NCI-H2029 treated with DMSO at 0.1 percent for 48 hours (cell line): ENCODE data around the gene PELI3.
"Not testable (repeated sequence)": the region's sequence is repeated elsewhere in the genome, so short reads cannot be mapped to it uniquely, and the experiment has no call there.

ENCODE experiments used
- DNase-seq: peaks from one replicate; lab custom pipeline; 2025; lab: John Stamatoyannopoulos, UW

PELI3 gene

DNA sequence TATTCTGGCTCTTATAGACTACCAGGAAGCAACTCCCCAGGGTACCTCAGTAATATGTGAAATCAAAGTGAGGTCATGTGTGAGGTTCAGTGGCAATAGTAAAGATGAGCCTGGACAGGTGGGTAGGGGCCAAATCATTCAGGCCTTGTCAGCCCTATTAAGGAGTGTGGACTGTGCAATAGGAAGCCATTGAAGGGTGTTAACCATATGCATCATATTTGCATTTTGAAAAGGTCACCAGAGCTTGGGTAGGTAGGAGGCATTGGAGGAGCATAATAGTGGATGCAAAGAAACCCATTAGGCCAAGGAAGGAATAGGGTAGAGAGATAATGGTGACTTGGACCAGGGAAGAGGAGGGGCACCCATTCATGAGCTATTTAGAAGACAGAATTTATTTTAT lies 19.7 kb upstream of the PELI3 start:
- no peak for DNase-seq

DNA sequence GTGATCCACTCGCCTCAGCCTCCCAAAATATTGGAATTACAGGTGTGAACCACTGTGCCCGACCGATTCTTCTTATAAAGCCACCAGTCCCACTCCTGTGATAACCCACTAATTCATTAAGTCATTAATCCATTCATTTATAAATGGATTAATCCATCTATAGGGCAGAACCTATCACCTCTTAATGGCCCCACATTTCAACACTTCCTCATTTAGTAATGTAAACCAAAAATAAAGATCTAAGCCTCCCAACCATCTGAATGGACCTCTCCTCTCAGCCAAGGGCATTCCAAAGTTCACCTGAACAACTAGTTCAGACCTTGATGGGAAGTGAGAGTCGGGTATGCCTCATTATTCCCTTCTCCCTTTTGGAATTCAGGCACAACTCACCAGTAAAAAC lies 18.2 kb upstream of the PELI3 start:
- no peak for DNase-seq

DNA sequence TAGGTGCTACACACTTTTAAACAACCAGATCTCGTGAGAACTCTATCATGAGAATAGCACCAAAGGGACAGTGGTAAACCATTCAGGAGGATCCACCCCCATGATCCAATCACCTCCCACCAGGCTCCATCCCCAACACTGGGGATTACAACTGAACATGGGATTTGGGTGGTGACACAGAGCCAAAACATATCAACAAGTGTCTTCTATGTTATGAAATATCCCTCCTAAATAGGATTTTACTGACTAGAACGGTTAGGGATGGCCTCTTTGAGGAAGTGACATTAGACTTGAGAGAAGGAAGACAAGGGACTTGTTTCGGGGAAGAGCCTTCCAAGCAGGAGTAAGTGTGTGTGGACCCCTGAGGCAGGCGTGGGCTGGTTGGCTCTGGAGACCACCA lies 16.1 kb upstream of the PELI3 start:
- DNase-seq: no peak

DNA sequence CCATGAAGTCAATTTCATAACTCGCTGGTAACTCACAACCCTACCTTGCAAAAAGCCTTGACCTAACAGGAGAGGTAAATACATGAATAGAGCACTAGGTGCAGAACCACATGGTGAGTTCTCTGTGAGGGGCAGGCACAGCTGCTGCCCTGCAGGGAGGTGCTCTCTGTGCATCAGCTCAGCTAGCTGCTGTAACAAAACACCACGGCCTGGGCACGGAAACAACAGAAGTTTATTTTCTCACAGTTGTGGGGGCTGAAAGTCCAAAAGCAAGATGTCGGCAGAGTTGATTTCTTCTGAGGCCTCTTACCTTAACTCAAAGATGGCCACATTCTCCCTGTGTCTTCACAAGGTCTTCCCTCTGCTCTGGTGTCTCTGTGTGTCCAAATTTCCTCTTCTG lies 15.0 kb upstream of the PELI3 start:
- no peak for DNase-seq

DNA sequence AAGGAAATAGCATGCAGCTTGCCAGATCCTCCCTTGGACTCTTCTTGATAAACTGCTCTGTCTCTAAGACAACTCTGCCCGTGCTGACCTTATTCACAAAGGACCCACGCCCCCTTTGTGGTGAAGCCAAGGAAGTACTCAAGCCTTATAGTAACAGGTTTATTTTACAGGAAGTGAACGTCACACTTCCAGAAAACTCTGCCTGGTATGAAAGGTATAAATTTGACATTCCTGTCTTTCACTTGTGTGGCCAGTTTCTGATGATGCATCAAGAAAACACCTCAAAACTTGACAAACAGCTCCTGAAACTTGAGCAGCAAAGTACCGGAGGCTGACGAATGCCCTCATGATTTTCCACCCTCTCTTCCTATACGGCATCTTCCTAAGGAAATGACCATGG lies 12.5 kb upstream of the PELI3 start:
- no peak for DNase-seq

DNA sequence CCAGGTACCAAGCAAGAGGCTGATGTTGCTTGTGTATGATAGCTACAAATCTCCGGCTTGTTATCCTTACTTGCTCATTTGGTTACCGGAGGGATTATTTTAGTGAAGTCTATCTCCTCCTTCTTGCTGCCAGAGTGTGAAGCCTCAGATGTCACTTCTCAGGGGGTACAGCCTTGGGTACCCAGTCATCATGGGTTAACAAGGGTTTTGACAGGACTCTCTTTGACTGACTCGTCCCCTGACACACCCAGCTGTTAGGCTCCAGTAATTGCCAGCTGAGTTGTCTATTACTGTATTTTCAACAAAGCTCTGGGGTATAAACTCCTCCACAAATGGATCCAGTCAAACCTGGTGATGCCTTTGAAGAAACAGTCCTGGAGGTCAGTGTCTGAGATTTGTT lies 11.9 kb upstream of the PELI3 start:
- no peak for DNase-seq

DNA sequence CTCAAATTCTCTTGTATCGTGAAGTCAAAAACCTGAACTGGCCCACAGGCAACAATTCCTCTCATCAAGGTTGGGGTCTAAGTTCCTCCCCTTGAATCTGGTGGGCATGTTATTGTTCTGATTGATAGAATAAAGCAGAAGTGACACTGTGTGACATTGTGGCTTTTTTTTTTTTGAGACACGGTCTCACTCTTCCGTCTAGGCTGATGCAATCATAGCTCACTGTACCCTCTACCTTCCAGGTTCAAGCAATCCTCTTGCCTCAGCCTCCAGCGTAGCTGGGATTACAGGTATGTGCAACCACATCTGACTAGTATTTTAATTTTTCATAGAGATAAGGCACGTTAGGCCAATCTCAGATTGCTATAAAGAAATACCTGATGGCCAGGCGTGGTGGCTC lies 8.9 kb upstream of the PELI3 start:
- DNase-seq: no peak

DNA sequence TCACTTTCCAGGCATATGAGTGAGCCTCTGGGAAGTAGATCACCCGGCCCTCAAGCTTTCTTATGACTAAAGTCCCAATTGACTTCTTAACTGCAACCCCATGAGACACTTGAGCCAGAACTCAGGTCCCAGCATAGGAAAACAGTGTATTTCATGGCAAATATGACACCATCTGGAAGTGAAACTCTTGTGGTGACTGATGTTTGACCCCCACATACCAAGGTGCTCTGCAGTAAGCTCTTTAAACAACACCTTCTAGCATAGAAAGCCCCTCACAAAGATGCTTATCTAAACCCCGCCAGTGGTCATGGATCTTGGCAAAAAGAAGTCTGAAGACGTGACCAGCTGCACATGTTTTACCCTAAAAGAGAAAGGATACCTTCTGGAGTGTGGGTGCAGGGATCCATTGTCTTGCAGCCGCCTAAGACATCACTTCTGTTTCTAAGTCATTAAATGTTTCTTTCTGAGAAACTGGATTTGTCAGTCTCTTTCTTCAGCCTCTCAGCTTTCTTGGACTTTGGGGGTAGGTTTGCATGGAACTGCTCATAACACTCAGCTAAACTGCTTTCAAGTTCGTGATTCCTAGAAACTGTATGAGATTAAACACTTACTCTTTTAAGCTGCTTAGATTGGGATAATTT lies 7.4 kb upstream of the PELI3 start:
- no peak for DNase-seq

DNA sequence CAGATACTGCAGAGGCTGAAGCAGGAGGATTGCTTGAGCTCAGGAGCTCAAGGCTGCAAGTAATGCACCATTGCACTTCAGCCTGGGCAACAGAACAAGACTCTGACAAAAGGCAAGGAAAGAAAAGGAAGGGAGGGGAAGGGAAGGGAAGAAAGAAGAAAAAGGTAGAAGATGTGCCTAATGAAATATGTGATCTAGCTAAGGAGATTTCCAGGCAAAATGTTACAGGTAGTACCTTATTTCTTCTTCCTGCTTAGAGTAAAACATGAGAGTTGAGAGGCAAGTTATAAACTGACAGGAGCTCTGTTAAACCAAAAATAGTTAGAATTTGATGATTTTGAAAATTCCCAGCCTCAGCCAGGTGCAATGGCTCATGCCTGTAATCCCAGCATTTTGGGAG lies 4.7 kb upstream of the PELI3 start:
- no peak for DNase-seq

DNA sequence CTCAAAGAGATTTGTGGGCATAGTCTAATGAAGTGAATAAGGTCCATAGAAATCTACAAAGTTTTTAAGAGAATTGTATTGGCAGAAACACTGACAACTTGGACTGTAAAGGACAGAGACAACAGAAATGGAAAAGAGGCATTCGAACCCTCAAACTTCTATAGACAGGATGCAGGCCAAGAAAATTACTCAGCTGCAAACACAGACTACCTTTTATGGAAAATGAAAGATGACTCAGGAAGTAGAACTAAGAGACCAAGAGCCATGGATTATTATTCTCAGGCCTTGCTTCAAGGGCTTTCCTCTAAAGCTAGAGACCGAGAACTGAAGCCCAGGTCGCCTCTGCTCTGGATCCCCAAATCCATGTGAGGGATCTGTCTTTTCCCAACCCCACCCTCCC lies 3.8 kb upstream of the PELI3 start:
- DNase-seq: no peak

DNA sequence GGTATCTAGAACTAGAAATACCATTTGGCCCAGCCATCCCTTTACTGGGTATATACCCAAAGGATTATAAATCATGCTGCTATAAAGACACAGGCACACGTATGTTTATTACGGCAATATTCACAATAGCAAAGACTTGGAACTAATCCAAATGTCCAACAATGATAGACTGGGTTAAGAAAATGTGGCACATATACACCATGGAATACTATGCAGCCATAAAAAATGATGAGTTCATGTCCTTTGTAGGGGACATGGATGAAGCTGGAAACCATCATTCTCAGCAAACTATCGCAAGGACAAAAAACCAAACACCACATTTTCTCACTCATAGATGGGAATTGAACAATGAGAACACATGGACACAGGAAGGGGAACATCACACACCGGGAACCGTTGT lies 2.6 kb upstream of the PELI3 start:
- not testable (repeated sequence) for DNase-seq

DNA sequence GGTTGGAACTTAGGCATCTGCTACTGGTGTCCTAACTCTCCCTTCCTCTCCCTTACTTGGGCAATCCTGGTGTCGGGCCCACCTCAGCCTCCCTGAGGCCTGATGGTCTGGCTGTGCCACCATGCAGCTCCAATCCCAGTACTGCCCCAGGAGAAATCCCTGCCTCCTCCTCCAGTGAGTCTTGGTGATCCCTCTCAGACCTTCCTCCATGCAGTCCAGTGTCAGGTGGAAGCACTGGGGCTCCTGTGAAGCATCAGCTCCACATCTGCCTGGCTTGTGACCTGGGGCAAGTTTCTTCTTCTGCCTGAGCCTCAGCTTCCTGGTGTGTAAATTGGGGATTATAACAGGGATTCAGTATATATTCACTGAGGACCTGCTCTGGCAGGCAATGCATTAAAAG lies 1.8 kb upstream of the PELI3 start:
- no peak for DNase-seq

DNA sequence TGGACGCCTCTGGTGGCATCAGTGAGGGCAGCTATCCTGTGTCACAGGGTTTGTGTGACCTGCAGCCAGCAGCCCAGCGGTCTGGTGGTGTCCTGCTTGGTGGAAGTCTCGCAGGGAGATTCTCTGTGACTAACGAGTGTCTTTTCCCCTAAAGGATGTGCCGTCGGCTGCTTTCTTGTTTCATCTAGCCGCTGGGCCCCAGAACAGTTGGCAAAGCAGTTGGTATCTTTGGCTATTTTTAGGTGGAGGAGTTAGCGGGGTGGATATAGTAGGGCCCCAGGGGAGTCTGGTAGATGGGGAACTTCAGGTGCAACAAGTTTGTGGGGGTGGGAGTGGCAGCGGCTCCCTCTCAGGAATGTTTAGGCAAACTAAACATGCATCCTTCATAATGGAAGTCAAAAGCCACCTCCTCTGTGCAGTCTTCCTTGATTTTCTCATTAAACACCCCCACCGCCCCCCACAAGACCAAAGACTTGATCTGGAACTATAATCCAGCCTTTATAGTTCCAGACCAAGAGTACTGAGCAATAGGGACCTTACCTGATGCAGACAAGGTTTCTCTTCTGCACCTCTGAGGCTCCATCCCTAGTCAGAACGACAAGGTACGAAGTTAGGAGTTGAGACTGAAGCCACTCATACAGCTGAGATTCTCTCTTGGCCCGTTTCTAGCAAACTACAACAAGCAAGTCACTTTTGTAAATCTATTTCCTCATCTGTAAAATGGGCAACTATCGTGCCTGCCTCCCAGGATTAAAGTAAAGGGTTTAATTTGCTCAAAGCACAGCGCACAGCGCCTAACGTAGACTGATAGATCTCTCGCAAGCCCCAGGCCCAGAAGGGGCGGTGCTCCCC lies 1.1 kb upstream of the PELI3 start:
- no peak for DNase-seq

DNA sequence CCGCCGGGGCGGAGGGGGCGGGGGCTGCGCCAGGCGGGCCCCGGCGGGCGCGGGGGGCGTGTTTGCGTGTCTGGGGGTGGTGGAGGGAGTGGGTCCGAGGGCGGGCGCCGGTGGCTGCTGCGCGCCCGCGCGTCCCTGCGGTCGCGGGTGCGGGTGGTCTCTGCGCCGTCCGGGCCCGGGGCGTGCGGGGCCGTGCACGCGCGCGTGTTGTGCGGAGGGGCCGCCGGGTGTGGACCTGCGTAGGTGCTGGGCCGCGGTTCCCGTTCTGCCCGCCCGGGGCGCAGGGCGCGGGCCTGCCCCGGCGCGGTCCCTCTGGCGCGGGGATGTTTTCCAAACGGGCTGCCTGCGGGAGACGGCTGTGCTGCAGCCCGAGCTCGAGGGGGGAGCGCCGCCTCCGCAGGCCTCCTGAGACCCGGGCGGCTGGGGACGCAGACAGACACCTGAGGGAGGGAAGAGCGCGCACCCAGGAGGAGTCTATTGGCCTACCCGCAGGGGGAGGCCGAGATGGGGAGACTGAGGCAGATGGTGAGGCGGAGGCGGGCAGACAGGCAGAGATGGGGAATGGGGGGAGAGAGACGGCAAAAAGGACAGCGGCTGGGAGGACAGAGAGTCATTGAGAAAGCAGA lies 442 bp downstream of the PELI3 start:
- no peak for DNase-seq

DNA sequence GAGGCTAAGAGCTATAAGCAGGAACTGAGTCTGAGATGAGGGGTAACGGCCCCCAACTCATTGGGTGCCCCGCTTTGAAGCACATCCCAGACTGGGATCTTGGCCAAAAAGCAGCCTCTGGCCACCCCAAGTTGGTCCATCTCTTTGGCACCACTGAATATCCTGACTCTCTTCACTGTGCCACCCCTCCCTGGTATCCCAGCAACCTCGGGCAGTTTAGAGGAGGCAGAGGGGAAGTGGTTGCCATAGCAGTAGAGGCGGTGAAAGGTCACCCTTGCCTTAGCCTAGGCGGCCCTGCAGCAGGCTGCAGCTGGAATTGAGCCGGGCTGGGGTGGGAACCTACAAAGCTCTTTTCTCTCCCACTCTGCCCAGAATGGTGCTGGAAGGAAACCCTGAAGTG lies 1.1 kb downstream of the PELI3 start:
- no peak for DNase-seq

DNA sequence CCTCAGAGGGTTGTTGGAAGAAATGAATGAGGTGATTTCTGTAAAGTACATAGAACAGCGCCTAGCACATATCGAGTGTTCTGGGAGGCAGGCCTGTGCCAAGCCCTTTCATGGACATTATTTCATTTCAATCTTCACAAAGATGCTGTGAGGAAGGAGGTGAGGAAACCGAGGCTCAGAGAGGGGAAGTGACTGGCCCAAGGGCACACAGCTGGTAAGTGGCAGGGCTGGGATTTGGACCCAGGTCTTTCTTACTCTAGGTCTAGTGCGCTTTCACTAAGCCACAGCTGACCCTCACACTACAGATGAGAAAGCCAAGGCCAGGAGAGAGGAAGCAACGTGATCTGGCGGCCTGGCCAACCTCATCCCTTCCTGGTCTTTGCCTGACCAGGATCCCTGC lies 2.0 kb downstream of the PELI3 start:
- no peak for DNase-seq

DNA sequence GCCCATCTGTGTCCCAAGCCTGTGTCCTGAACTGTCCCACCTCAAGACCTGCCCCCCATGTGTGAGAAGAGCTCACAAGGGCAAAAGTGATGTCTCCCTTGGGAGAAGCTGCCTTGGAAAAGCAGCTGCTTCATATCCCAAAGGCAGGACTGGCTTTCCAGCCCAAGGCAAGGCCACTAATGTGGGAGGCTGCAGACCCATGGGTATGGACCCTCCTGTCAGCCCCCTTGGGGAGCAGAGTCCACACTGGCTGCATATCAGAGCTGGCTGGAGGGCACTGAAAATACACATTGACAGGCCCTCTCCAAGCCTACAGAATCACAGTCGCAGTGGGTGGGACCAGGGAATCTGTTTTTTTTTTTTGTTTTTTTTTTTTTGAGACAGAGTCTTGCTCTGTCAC lies 2.7 kb downstream of the PELI3 start:
- DNase-seq: no peak

DNA sequence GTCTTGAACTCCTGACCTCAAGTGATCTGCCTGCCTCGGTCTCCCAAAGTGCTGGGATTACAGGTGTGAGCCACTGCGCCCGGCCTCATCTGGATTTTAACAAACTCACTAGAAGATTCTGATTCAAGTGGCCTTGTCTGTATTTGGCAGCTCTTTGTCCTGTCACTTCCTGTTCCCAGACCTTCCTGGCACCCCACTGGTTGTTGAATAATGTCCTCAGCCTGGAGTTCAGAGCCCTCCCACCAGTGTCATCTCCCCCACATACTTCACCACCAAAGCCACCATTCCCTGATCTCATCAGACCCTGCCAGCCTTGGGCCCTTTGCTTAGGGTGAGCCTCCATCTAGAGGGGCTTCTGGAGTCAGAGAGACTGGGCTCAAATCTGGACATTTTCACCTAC lies 3.3 kb downstream of the PELI3 start:
- no peak for DNase-seq

DNA sequence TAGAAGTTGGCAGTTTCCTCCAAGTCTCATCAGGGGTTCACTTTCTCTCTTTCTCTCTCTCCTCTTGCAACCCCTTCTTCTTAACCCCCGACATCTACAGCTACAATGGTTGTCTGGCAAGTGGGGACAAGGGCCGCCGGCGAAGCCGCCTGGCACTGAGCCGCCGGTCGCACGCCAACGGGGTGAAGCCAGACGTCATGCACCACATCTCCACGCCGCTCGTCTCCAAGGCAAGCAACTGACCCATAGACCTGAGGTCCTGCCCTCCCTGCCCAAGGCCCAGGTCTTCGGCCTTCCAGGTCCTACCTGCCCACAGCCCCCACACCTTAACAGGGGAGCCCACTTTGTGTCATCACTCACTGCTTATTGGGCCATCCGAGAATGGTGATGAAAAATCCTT lies 4.4 kb downstream of the PELI3 start:
- DNase-seq: no peak

DNA sequence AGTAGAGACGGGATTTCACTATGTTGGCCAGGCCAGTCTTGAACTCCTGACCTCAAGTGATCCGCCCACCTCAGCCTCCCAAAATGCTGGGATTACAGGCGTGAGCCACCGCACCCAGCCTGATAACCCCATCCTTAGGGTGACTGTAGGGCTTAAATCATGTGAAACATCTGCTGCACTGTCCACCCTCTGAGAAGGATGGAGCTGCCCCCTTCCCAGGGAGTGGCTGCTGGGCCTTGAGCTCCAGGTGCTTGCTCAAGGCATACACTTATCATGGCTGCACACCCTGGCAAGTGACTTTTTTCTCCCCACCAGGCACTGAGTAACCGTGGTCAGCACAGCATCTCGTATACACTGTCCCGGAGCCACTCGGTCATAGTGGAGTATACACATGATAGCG lies 5.3 kb downstream of the PELI3 start:
- DNase-seq: no peak

DNA sequence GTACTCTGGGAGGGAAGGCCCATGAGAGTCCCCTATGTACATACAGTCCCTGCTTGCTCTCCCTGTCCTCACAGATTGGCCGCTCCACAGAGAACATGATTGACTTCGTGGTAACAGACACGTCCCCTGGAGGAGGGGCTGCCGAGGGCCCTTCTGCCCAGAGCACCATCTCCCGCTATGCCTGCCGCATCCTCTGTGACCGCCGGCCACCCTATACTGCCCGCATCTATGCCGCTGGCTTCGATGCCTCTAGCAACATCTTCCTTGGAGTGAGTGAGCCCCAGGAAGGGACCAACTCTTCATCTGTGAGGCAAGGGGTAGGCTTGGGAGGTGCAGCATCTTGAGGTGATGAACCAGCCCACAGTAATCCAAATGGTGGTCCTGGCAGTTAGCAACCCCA lies 6.5 kb downstream of the PELI3 start:
- DNase-seq: no peak

DNA sequence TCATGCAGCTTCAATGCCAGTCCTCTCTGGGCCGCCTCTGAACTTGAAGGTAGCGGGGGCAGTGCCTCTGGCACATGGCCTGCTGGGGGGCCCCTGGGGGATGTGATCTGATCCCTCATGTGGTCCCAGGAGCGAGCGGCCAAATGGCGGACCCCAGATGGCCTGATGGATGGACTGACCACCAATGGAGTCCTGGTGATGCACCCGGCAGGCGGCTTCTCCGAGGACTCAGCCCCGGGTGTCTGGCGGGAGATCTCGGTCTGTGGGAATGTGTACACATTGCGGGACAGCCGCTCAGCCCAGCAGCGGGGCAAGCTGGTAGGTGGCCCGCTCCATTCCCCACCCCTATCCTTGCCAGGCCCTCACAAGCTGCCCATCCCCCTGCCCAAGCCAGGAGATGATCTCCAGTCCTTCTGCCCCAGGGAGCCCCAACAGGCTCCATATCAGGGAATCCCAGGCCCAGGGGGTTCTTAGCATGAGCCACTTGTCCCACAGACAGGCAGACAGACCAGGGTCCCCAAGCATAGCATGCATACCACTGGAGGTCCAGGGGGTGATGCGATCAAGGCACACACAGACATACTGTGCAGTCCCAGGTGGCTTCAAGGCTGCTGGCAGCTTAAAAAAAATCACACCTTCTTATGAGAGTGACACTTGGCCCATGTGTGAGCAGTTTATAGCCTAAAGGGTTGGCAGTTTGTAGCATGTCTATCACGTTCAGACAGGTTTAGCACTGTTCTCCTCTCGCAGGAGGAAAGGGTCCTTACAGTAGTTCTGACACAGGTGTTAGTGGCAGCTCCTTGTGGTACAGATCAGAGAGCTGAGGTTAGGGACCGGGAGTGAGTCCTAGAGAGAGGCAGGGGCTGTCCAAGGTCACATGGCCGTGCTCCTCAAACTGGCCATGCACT lies 7.2 kb downstream of the PELI3 start:
- no peak for DNase-seq
